Adrenal gland (tissue), 12 donors: ENCODE data around the gene PPP1R12C. TPM values are rescaled to one million over a fixed set of nuclear protein-coding genes. Genes with fewer than 3 reads are reported as not detected.

ENCODE experiments used
- DNase-seq, 7 donors: peaks; one replicate each; pipeline ENCODE4 v3.0.0-alpha.2; 2019 to 2020
- H3K27ac ChIP-seq, 5 donors: fragments of 200-600 bp; sonication (generic) in 4 of 5; 1 replicate in 3 of 5; 2 replicates in 2 of 5; pipeline versions ENCODE4 v1.5.1 to v1.8.0; 2016 to 2020; ENCODE audit warnings: mild to moderate bottlenecking in 1 of 5
- H3K27me3 ChIP-seq: fragments of 200-600 bp; 2 replicates; pipeline ENCODE4 v1.8.0; 2021
- H3K36me3 ChIP-seq, 2 donors: fragments of 200-600 bp; replicated peaks in 1 of 2; 1 replicate in 1 of 2; 2 replicates in 1 of 2; pipeline versions ENCODE4 v1.5.1 to v1.8.0; 2018 to 2022
- H3K4me1 ChIP-seq, 2 donors: fragments of 200-600 bp; replicated peaks in 1 of 2; 1 replicate in 1 of 2; 2 replicates in 1 of 2; pipeline versions ENCODE4 v1.5.1 to v1.8.0; 2018 to 2021
- H3K4me3 ChIP-seq, 4 donors: fragments of 200-600 bp; sonication (generic) in 3 of 4; one replicate each; pipeline ENCODE4 v1.5.1; 2016 to 2018
- H3K9me3 ChIP-seq, 3 donors: fragments of 200-600 bp; sonication (generic) in 1 of 3; replicated peaks in 1 of 3; 1 replicate in 2 of 3; 2 replicates in 1 of 3; pipeline versions ENCODE4 v1.5.1 to v1.8.0; 2016 to 2021
- CTCF ChIP-seq, 6 experiments: fragments of 450-650 bp in 4 of 6; fragments of 200-600 bp in 2 of 6; sonication (generic) in 1 of 6; IDR thresholded peaks; 1 replicate in 5 of 6; 2 replicates in 1 of 6; pipeline versions ENCODE4 v1.5.1 to v1.8.0; 2016 to 2021; ENCODE audit warnings: antibody characterized with exemption in 6 of 6, mild to moderate bottlenecking in 2 of 6, moderate library complexity in 1 of 6
- POLR2A ChIP-seq, 2 donors: fragments of 450-650 bp; IDR thresholded peaks; one replicate each; pipeline ENCODE4 v1.6.1; 2017; ENCODE audit warnings: antibody characterized with exemption in 2 of 2, mild to moderate bottlenecking in 2 of 2, moderate library complexity in 1 of 2
- WGBS, 4 donors: extraction: QIAGEN DNeasy Blood & Tissue Kit in 2 of 4; methylation state at CpG; one replicate each; pipeline versions ENCODE4 v1.1.5 to v1.1.7; 2013 to 2017; 5-methylcytosine and 5-hydroxymethylcytosine counted together
- intact Hi-C, 2 donors: fragments of 100-400 bp; cut with DNase I; formaldehyde crosslinking; loops; one replicate each; pipeline versions ENCODE4 v1.14.1 to v1.15.0; 2022 to 2023
- polyA plus RNA-seq, 3 donors: library from polyadenylated mRNA; stranded (reverse); fragments of 200-250 nt in 2 of 3; fragments of 350-450 nt in 1 of 3; fragmentation: Illumina TruSeq in 1 of 3; extraction: RNeasy Lipid Tissue Mini Kit (QIAGEN cat#74804) in 1 of 3; gene quantifications; one replicate each; pipeline ENCODE4 v1.2.3, GENCODE V29; 2013 to 2014
- total RNA-seq, 9 donors: library from RNA; depleted of rRNA in 4 of 9; stranded (reverse); fragments of >200 nt in 4 of 9; fragments of 120-200 nt in 1 of 9; fragmentation: NEBNext Ultra II Directional in 1 of 9; extraction: Animal tissue kit (Norgen Biotek cat#: 25700) in 1 of 9; gene quantifications; one replicate each; pipeline versions ENCODE4 v1.1.0 to v1.2.4, GENCODE V29; 2013 to 2023
- donor health status: healthy with polysubstance abuse.
- donor health status: Bipolar disorder and iron deficiency.
- donor health status: DM: yes; HTN: yes; CAD: no.
- donor health status: DM: no; HTN: no; CAD: no.
- donor health status: DM: no; HTN: no; CAD: no.
- donor health status: DM: yes; HTN: yes; CAD: no.

Gene PPP1R12C
- total and polyA plus RNA-seq, 12 donors: 22.1 to 251 (median 76.2) TPM

- no peak overlapping the region for H3K27ac ChIP-seq
- no peaks in the 10 kb centered on the region for H3K36me3 ChIP-seq
- no peak overlapping the region for H3K4me3 ChIP-seq
- no peak for DNase-seq
- peaks cover 45% of the 10 kb centered on the region for H3K27me3 ChIP-seq
- peaks cover 0 to 9% of the 10 kb centered on the region in 2 donors for H3K4me1 ChIP-seq
- WGBS, 4 donors: 9 to 30% (median 16%) methylated on average over 3 of the region's 3 CpGs
- intact Hi-C loops: loop anchor here in 1 of 2 donors (10.0 kb wide), 2 partner anchors 270 to 360 kb away; no protein-coding TSS in a partner anchor
- no peaks in the 10 kb centered on the region for H3K9me3 ChIP-seq
- TF ChIP-seq POLR2A (IDR thresholded peaks at IDR 0.05): no peak
- no peak for TF ChIP-seq CTCF (IDR thresholded peaks at IDR 0.05)
Measured at GRCh38 chr19:55145232-55145631, 27.8 kb upstream of the PPP1R12C start.

GRCh38 chr19:55141696-55142095, 24.3 kb upstream of the PPP1R12C start:
- H3K9me3 ChIP-seq: no peaks in the 10 kb centered on the region
- intact Hi-C loops: loop anchor here (5.0 to 10.0 kb wide), 3 partner anchors 273 to 363 kb away; no protein-coding TSS in a partner anchor
- 14 to 26% (median 19%) methylated on average over 12 to 21 of the region's 21 CpGs for WGBS, 4 donors
- H3K27me3 ChIP-seq: peaks cover 47% of the 10 kb centered on the region
- no peak overlapping the region for H3K27ac ChIP-seq
- TF ChIP-seq CTCF (IDR thresholded peaks at IDR 0.05) (no peak), POLR2A (IDR thresholded peaks at IDR 0.05) (no peak)
- DNase-seq: no peak
- no peak overlapping the region for H3K4me3 ChIP-seq
- H3K36me3 ChIP-seq: no peaks in the 10 kb centered on the region
- H3K4me1 ChIP-seq: peaks cover 0 to 9% of the 10 kb centered on the region in 2 donors

GRCh38 chr19:55137915-55138314, 20.5 kb upstream of the PPP1R12C start:
- Histone ChIP-seq H3K36me3 (no peaks in the 10 kb centered on the region), H3K27me3 (peaks cover 37% of the 10 kb centered on the region), H3K9me3 (no peaks in the 10 kb centered on the region), H3K4me3 (no peak overlapping the region), H3K4me1 (peaks cover 0 to 9% of the 10 kb centered on the region in 2 donors), H3K27ac (no peak overlapping the region)
- intact Hi-C loops: loop anchor here in 1 of 2 donors (5.0 kb wide), 1 partner anchor 369 kb away; no protein-coding TSS in a partner anchor
- no peak for DNase-seq
- no peak for TF ChIP-seq CTCF (IDR thresholded peaks at IDR 0.05)
- TF ChIP-seq POLR2A (IDR thresholded peaks at IDR 0.05): no peak
- WGBS, 4 donors: 58 to 68% (median 62%) methylated on average over 9 of the region's 9 CpGs

- Histone ChIP-seq H3K27ac (no peak overlapping the region), H3K4me1 (peaks cover 0 to 5% of the 10 kb centered on the region in 2 donors), H3K9me3 (no peaks in the 10 kb centered on the region), H3K27me3 (peaks cover 25% of the 10 kb centered on the region), H3K4me3 (no peak overlapping the region), H3K36me3 (no peaks in the 10 kb centered on the region)
- 54 to 81% (median 78%) methylated on average over 6 to 17 of the region's 17 CpGs for WGBS, 4 donors
- DNase-seq: no peak
- no peak for TF ChIP-seq CTCF (IDR thresholded peaks at IDR 0.05)
- TF ChIP-seq POLR2A (IDR thresholded peaks at IDR 0.05): no peak
- intact Hi-C loops: loop anchor here in 1 of 2 donors (5.0 kb wide), 1 partner anchor 371 kb away; no protein-coding TSS in a partner anchor
Measured at GRCh38 chr19:55136399-55137102, 19.1 kb upstream of the PPP1R12C start.
